RWPE2 (cell line): ENCODE results near the gene FIZ1.

ENCODE experiments used
- ATAC-seq: fragments of 200-7000 bp; cut with Tn5 transposase; 3 replicates; pipeline ENCODE4 v1.9.1; 2021; ENCODE audit warnings: low read depth
- DNase-seq: peaks from one replicate; pipeline ENCODE4 v3.0.0-alpha.2; 2020; ENCODE audit warnings: low spot score
- H3K27ac ChIP-seq: fragments of 450-650 bp; 2 replicates; pipeline ENCODE4 v1.5.1; 2017; ENCODE audit warnings: mild to moderate bottlenecking; ENCODE audit not compliant: poor library complexity, severe bottlenecking
- H3K27me3 ChIP-seq: fragments of 250-450 bp; sonication (Bioruptor Pico); 2 replicates; pipeline ENCODE4 v1.5.1; 2021; ENCODE audit warnings: mild to moderate bottlenecking, moderate library complexity; ENCODE audit not compliant: insufficient read depth, poor library complexity, severe bottlenecking
- H3K36me3 ChIP-seq: fragments of 250-450 bp; sonication (Bioruptor Pico); 2 replicates; pipeline ENCODE4 v1.5.1; 2020; ENCODE audit warnings: low read depth, mild to moderate bottlenecking, moderate library complexity
- H3K4me1 ChIP-seq: fragments of 250-450 bp; sonication (Bioruptor Pico); 2 replicates; pipeline ENCODE4 v1.5.1; 2021; ENCODE audit warnings: mild to moderate bottlenecking, moderate library complexity; ENCODE audit not compliant: insufficient read depth, poor library complexity, severe bottlenecking
- H3K4me3 ChIP-seq: fragments of 250-450 bp; sonication (Bioruptor Pico); 2 replicates; pipeline ENCODE4 v1.5.1; 2021; ENCODE audit warnings: mild to moderate bottlenecking, moderate library complexity; ENCODE audit not compliant: severe bottlenecking
- H3K9me3 ChIP-seq: fragments of 250-450 bp; sonication (Bioruptor Pico); 2 replicates; pipeline ENCODE4 v1.5.1; 2021; ENCODE audit warnings: mild to moderate bottlenecking, moderate library complexity; ENCODE audit not compliant: severe bottlenecking
- TF ChIP-seq, protein P1 (sequence below): fragments of 450-650 bp; IDR thresholded peaks from one replicate; pipeline ENCODE4 v1.5.1; 2017; ENCODE audit warnings: mild to moderate bottlenecking, moderate library complexity; ENCODE audit not compliant: poor library complexity, severe bottlenecking

FIZ1 gene

DNA sequence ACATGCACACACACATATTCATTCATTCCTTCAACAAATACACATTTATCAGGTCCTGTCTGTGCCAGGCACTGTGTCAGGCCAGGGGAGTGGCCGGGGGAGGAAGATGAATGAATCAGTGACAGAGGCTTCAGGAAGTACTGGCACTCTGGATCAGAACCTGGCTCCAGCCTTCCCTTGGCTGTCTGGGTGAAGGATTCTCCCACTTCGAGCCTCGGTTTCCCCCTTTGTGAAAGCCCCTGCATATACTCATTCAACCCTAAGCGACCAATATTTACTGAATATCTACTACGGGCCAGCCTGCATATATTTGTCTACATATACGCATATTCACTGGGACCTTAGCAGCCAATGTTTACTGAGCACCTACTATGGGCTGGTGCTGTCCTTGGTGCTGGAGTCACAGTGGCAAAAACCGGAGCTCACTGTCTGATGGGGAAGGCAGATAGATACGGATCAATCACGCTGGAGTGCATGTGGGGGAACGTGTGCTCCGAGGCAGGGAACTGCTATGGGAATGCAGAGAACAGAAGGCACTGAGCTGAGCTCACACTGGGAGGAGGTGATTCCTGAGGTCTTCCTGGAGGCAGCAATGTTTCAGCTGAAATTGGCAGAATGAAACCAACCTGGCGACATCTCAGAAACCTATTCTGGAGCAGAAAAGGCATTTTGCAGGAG, 18.0 kb downstream of the FIZ1 start:
- DNase-seq (no peak), ATAC-seq (no peak)
- Histone ChIP-seq H3K4me3 (peak overlapping the region; percentile 93), H3K27ac (peak overlapping the region; percentile 70), H3K4me1 (peaks cover 3% of the 10 kb centered on the region), H3K27me3 (no peaks in the 10 kb centered on the region), H3K36me3 (0 out of 2 replicates have a peak, but pooled peaks cover 7% of the 10 kb centered on the region), H3K9me3 (no peaks in the 10 kb centered on the region)
- TF ChIP-seq, protein P1, sequence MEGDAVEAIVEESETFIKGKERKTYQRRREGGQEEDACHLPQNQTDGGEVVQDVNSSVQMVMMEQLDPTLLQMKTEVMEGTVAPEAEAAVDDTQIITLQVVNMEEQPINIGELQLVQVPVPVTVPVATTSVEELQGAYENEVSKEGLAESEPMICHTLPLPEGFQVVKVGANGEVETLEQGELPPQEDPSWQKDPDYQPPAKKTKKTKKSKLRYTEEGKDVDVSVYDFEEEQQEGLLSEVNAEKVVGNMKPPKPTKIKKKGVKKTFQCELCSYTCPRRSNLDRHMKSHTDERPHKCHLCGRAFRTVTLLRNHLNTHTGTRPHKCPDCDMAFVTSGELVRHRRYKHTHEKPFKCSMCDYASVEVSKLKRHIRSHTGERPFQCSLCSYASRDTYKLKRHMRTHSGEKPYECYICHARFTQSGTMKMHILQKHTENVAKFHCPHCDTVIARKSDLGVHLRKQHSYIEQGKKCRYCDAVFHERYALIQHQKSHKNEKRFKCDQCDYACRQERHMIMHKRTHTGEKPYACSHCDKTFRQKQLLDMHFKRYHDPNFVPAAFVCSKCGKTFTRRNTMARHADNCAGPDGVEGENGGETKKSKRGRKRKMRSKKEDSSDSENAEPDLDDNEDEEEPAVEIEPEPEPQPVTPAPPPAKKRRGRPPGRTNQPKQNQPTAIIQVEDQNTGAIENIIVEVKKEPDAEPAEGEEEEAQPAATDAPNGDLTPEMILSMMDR = no peak

DNA sequence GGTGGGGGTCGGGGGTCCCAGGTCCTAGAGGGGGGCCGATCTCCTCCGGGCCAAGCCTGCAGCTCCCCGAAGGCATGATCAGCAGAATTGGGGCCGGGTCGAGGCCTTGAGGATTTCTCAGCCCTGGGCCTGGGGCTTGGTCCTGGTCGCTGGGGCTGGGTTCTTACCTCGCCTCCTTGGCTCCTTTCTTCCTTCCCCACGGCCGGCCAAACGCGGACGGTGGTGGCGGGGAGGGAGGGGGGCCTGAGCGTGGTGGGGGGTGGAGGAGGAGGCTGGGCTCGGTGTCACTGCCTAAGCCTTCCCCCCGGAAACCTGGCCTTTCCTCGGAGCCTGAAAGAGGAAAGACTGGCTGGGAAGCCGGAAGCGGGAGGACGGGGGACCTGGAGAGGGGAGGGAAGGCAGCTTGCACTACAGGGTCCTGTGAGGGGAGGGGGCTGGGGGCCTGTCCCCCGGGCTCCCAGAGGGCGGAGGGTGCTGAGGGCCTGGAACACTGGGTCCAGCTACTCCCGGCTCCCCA, 18.6 kb downstream of the FIZ1 start, which contains the start of gene ZNF579:
Gene ZNF579, minus strand, starts transcription at position 221 of the 517 bp plus-strand sequence. CDS start 1,209 bp downstream, outside the sequence.
- Histone ChIP-seq H3K4me3 (peak within 1 kb of the TSS; percentile 93), H3K9me3 (no peaks in the 10 kb centered on the region), H3K27me3 (no peaks in the 10 kb centered on the region), H3K36me3 (0 out of 2 replicates have a peak, but pooled peaks cover 7% of the 10 kb centered on the region), H3K27ac (peak within 1 kb of the TSS; percentile 70), H3K4me1 (no peaks in the 10 kb centered on the region)
- TF ChIP-seq, protein P1 = no peak
- ATAC-seq (peak; percentile 73), DNase-seq (peak; percentile 82)

DNA sequence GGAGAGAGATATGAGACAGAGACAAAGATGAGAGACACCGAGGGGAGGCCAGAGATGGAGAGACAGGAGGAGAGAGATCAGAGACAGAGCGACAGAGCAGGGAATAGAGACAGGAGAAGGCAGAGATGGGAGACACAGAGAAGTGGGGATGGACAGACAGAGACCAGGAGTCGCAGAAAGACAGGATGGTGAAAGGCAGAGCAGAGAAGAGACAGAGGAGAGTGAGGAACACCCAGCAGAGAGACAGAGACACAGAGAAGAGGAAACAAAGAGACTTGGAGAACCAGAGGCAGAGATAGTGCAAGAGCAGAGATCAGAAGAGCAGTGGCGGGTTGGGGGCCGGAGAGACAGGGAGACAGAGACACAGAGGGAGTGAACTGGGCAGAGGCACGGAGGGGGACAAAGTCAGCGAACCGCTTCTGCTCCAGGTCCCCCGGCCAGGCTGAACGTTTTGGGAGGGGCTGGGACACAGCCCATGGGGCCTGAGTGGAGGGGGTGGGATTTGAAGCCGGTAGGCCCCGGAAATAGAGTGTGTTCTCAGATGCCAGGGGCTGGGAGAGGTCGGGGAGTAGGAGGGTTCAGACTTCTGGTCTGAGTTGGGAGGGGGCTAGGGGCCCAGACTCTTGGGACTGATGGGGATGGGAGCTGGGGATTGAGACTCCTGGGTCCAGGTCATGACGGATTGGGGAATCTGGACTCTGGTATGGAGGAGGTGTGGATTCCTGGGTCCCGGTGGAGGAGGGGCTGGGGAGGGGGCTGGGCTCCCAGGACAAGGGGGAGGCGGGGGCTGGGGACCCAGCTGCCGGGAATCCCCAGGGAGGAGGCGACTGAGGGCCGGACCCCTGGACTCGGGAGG, 19.3 kb downstream of the FIZ1 start:
- Histone ChIP-seq H3K36me3 (0 out of 2 replicates have a peak, but pooled peaks cover 7% of the 10 kb centered on the region), H3K4me1 (no peaks in the 10 kb centered on the region), H3K9me3 (no peaks in the 10 kb centered on the region), H3K4me3 (peak overlapping the region; percentile 93), H3K27ac (peak overlapping the region; percentile 70), H3K27me3 (no peaks in the 10 kb centered on the region)
- TF ChIP-seq, protein P1 = no peak
- DNase-seq (no peak), ATAC-seq (peak; percentile 44)

DNA sequence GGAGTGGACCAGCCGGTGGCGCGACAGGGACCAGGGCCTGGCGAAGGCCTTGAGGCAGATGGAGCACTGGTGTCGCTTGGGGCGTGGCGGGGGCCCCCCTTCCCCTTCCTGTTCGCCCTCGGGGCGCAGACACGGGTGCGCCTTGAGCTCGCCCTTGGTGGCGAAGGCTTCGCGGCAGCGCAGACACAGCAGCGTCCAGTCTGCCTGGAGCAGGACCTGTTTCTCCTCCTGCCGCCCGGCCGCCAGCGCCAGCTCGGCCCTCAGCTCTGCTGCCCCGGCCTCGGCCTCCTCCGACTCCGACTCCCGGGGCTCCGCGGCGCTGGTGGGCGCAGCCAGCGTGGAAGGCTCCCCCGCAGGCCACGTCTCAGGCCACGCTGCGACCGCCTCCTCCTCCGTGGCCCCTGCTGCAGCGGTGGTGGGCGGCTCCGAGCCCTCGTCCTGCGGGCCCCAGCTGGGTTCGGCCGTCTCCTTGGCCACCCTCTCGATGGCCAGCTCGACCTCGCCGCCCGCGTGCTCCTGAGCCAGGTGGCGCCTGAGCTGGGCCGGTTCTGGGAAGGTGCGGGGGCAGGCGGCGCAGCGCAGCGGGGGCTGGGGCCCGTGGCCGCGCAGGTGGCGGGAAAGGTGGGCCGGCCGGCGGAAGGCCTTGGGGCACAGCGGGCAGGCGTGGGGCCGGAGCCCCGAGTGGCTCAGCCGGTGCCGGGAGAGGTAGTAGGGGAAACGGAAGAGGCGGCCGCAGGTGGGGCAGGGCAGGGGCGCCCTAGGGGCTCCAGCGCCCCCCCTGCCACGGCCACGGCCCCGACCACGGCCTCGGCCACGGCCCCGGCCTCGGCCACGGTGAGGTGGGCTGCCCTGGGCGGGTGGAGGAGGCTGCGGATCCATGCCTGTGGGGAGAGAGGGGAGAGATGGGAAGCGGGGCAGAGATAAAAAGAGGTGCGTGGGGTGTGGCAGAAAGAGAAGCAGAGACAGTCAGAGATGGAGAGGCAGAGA, 20.3 kb downstream of the FIZ1 start:
- Histone ChIP-seq H3K27me3 (no peaks in the 10 kb centered on the region), H3K27ac (peak overlapping the region; percentile 70), H3K36me3 (0 out of 2 replicates have a peak, but pooled peaks cover 7% of the 10 kb centered on the region), H3K4me3 (peak overlapping the region; percentile 93), H3K4me1 (no peaks in the 10 kb centered on the region), H3K9me3 (no peaks in the 10 kb centered on the region)
- DNase-seq (no peak), ATAC-seq (no peak)
- TF ChIP-seq, protein P1 = no peak
